ENCODE data around the gene MBD3L2B.

Gene MBD3L2B

DNA sequence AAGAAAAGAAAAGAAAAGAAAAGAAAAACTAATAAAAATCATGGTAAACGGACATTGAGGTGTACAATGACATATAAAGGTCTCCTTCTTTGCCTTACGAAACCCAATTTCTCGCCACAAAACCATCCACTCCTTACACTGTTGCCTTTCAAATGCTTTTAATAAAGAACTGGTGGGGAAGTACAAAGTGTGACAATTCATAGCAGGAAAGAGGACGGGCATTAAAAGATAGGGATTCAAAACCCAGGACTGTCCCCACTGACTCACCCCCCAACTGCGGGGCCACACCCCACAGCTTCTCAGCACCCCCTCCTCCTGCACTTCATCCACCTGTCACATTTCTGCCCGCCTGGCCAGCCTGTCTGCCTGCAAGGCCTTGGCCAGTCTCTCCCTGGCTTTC, 2.4 kb downstream of the MBD3L2B start:
- Histone ChIP-seq H3K4me2 (ENCODE audit: low read length) (no peak overlapping the region), H3K4me3 (ENCODE audit: low read length) (no peak overlapping the region), H2AFZ (ENCODE audit: low read depth, low read length) (no peak overlapping the region), H4K20me1 (ENCODE audit: insufficient read depth, low read length) (no peaks in the 10 kb centered on the region), H3K36me3 (replicated peaks; ENCODE audit: low read depth, low read length) (no peaks in the 10 kb centered on the region), H3K79me2 (ENCODE audit: low read length) (no peaks in the 10 kb centered on the region), H3K4me1 (ENCODE audit: low read length) (peaks cover 1% of the 10 kb centered on the region; the same call in 1 of the 2 replicates), H3K9ac (ENCODE audit: low read length) (no peak overlapping the region), H3K9me3 (ENCODE audit: insufficient read depth, low read length) (no peaks in the 10 kb centered on the region), H3K27me3 (ENCODE audit: low read depth, low read length) (0 out of 2 replicates have a peak, but pooled peaks cover 2% of the 10 kb centered on the region), H3K27ac (ENCODE audit: low read length) (no peak overlapping the region)
- TF ChIP-seq CTCF (IDR thresholded peaks at IDR 0.05; ENCODE audit: low read depth, low read length) (no peak), EZH2phosphoT487 (IDR thresholded peaks at IDR 0.05; ENCODE audit: low read depth) (no peak)

GRCh38 chr19:7013678-7014077, 7.6 kb downstream of the MBD3L2B start:
- Histone ChIP-seq H3K79me2 (ENCODE audit: low read length) (no peaks in the 10 kb centered on the region), H3K27ac (ENCODE audit: low read length) (no peak overlapping the region), H3K4me2 (ENCODE audit: low read length) (no peak overlapping the region), H3K36me3 (replicated peaks; ENCODE audit: low read depth, low read length) (no peaks in the 10 kb centered on the region), H3K4me1 (ENCODE audit: low read length) (peaks cover 5% of the 10 kb centered on the region; the same call in 1 of the 2 replicates), H3K27me3 (ENCODE audit: low read depth, low read length) (0 out of 2 replicates have a peak, but pooled peaks cover 2% of the 10 kb centered on the region), H3K9me3 (ENCODE audit: insufficient read depth, low read length) (no peaks in the 10 kb centered on the region), H2AFZ (ENCODE audit: low read depth, low read length) (no peak overlapping the region), H4K20me1 (ENCODE audit: insufficient read depth, low read length) (no peaks in the 10 kb centered on the region), H3K4me3 (ENCODE audit: low read length) (no peak overlapping the region), H3K9ac (ENCODE audit: low read length) (no peak overlapping the region)
- TF ChIP-seq EZH2phosphoT487 (IDR thresholded peaks at IDR 0.05; ENCODE audit: low read depth) (no peak), CTCF (IDR thresholded peaks at IDR 0.05; ENCODE audit: low read depth, low read length) (no peak)

GRCh38 chr19:7010722-7011593, 10.3 kb downstream of the MBD3L2B start:
- no peak overlapping the region for H2AFZ ChIP-seq (ENCODE audit: low read depth, low read length)
- no peak overlapping the region for H3K27ac ChIP-seq (ENCODE audit: low read length)
- H3K9me3 ChIP-seq (ENCODE audit: insufficient read depth, low read length), result no peaks in the 10 kb centered on the region
- no peaks in the 10 kb centered on the region for H3K79me2 ChIP-seq (ENCODE audit: low read length)
- TF ChIP-seq CTCF (IDR thresholded peaks at IDR 0.05; ENCODE audit: low read depth, low read length) (no peak), EZH2phosphoT487 (IDR thresholded peaks at IDR 0.05; ENCODE audit: low read depth) (no peak)
- 0 out of 2 replicates have a peak, but pooled peaks cover 5% of the 10 kb centered on the region for H3K27me3 ChIP-seq (ENCODE audit: low read depth, low read length)
- peaks cover 5% of the 10 kb centered on the region; the same call in 1 of the 2 replicates for H3K4me1 ChIP-seq (ENCODE audit: low read length)
- no peaks in the 10 kb centered on the region for H4K20me1 ChIP-seq (ENCODE audit: insufficient read depth, low read length)
- no peak overlapping the region for H3K4me2 ChIP-seq (ENCODE audit: low read length)
- H3K36me3 ChIP-seq (replicated peaks; ENCODE audit: low read depth, low read length), result no peaks in the 10 kb centered on the region
- no peak overlapping the region for H3K9ac ChIP-seq (ENCODE audit: low read length)
- H3K4me3 ChIP-seq (ENCODE audit: low read length), result no peak overlapping the region

GRCh38 chr19:7007859-7008258, 13.4 kb downstream of the MBD3L2B start:
- H3K4me2 ChIP-seq (ENCODE audit: low read length), result no peak overlapping the region
- no peaks in the 10 kb centered on the region for H4K20me1 ChIP-seq (ENCODE audit: insufficient read depth, low read length)
- H3K4me1 ChIP-seq (ENCODE audit: low read length), result peaks cover 3% of the 10 kb centered on the region; the same call in 1 of the 2 replicates
- no peak overlapping the region for H3K9ac ChIP-seq (ENCODE audit: low read length)
- 0 out of 2 replicates have a peak, but pooled peaks cover 3% of the 10 kb centered on the region for H3K27me3 ChIP-seq (ENCODE audit: low read depth, low read length)
- H3K9me3 ChIP-seq (ENCODE audit: insufficient read depth, low read length), result no peaks in the 10 kb centered on the region
- H3K4me3 ChIP-seq (ENCODE audit: low read length), result no peak overlapping the region
- H3K36me3 ChIP-seq (replicated peaks; ENCODE audit: low read depth, low read length), result no peaks in the 10 kb centered on the region
- H3K79me2 ChIP-seq (ENCODE audit: low read length), result no peaks in the 10 kb centered on the region
- H3K27ac ChIP-seq (ENCODE audit: low read length), result no peak overlapping the region
- no peak overlapping the region for H2AFZ ChIP-seq (ENCODE audit: low read depth, low read length)
- TF ChIP-seq CTCF (IDR thresholded peaks at IDR 0.05; ENCODE audit: low read depth, low read length) (no peak), EZH2phosphoT487 (IDR thresholded peaks at IDR 0.05; ENCODE audit: low read depth) (no peak)
